HL-60 (cell line): Measurements from ENCODE around the gene TPX2.

Experiments used
- POLR2AphosphoS5 ChIP-seq: IDR thresholded peaks from 2 replicates; pipeline ENCODE4 v1.6.1; 2012; ENCODE audit warnings: low read depth
- TF ChIP-seq, protein P1 (sequence below): IDR thresholded peaks from one replicate; pipeline ENCODE4 v1.5.1; 2011; ENCODE audit warnings: low read length, control low read depth, inconsistent platforms; ENCODE audit not compliant: insufficient read depth

GRCh38 chr20:31740208-31740607, 1.1 kb downstream of the TPX2 start:
- TF ChIP-seq, protein P1, sequence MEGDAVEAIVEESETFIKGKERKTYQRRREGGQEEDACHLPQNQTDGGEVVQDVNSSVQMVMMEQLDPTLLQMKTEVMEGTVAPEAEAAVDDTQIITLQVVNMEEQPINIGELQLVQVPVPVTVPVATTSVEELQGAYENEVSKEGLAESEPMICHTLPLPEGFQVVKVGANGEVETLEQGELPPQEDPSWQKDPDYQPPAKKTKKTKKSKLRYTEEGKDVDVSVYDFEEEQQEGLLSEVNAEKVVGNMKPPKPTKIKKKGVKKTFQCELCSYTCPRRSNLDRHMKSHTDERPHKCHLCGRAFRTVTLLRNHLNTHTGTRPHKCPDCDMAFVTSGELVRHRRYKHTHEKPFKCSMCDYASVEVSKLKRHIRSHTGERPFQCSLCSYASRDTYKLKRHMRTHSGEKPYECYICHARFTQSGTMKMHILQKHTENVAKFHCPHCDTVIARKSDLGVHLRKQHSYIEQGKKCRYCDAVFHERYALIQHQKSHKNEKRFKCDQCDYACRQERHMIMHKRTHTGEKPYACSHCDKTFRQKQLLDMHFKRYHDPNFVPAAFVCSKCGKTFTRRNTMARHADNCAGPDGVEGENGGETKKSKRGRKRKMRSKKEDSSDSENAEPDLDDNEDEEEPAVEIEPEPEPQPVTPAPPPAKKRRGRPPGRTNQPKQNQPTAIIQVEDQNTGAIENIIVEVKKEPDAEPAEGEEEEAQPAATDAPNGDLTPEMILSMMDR = no peak
- no peak for TF ChIP-seq POLR2AphosphoS5
